Kidney (tissue), 14 donors: Measurements from ENCODE around the gene TRIP10. TPM values are rescaled to one million over a fixed set of nuclear protein-coding genes. Genes with fewer than 3 reads are reported as not detected.
A peak's percentile ranks its signal among the peaks of the same experiment; 100 is the strongest.

Experiments
- DNase-seq, 5 donors: peaks; one replicate each; pipeline ENCODE4 v3.0.0-alpha.2; 2013 to 2020
- FAIRE-seq: peaks from 2 replicates; lab custom pipeline; 2012; peaks lifted over from hg19 to GRCh38; lab: Jason Lieb, UNC
- H3K27ac ChIP-seq, 2 donors: one replicate each; pipeline ENCODE4 v1.7.0; 2013; ENCODE audit warnings: low read depth in 2 of 2, low read length in 2 of 2, inconsistent platforms in 1 of 2
- H3K27me3 ChIP-seq: one replicate; pipeline ENCODE4 v1.7.1; 2013; ENCODE audit warnings: low read length, inconsistent platforms; ENCODE audit not compliant: control insufficient read depth, insufficient read depth
- H3K36me3 ChIP-seq, 3 donors: one replicate each; pipeline versions ENCODE4 v1.7.0 to v1.7.1; 2013; ENCODE audit warnings: low read length in 3 of 3, control low read depth in 1 of 3, inconsistent platforms in 1 of 3; ENCODE audit not compliant: insufficient read depth in 3 of 3, control insufficient read depth in 2 of 3
- H3K4me1 ChIP-seq, 3 donors: one replicate each; pipeline versions ENCODE4 v1.7.0 to v1.7.1; 2013; ENCODE audit warnings: low read length in 3 of 3, inconsistent platforms in 1 of 3, low read depth in 1 of 3; ENCODE audit not compliant: control insufficient read depth in 2 of 3, insufficient read depth in 2 of 3
- H3K4me3 ChIP-seq, 3 donors: one replicate each; pipeline versions ENCODE4 v1.7.0 to v1.8.1; 2013; ENCODE audit warnings: low read length in 3 of 3, control low read depth in 1 of 3, inconsistent platforms in 1 of 3
- H3K9ac ChIP-seq, 3 donors: one replicate each; pipeline versions ENCODE4 v1.7.0 to v1.7.1; 2013; ENCODE audit warnings: low read length in 3 of 3, control low read depth in 1 of 3, inconsistent platforms in 1 of 3
- H3K9me3 ChIP-seq, 3 donors: one replicate each; pipeline versions ENCODE4 v1.7.0 to v1.7.1; 2013; ENCODE audit warnings: low read length in 3 of 3, control low read depth in 1 of 3, inconsistent platforms in 1 of 3; ENCODE audit not compliant: control insufficient read depth in 2 of 3, insufficient read depth in 1 of 3
- CTCF ChIP-seq: IDR thresholded peaks from 3 replicates; pipeline ENCODE4 v1.5.1; 2012; ENCODE audit warnings: mild to moderate bottlenecking, moderate library complexity, borderline replicate concordance; ENCODE audit not compliant: insufficient read depth; ENCODE audit errors: extremely low read depth
- intact Hi-C: fragments of 100-400 bp; cut with DNase I; formaldehyde crosslinking; loops from one replicate; pipeline ENCODE4 v1.11.1; 2022
- polyA plus RNA-seq: library from polyadenylated mRNA; stranded (reverse); fragments of 350-450 nt; fragmentation: Illumina TruSeq; extraction: RNeasy Lipid Tissue Mini Kit (QIAGEN cat#74804); gene quantifications from one replicate; pipeline ENCODE4 v1.2.3, GENCODE V29; 2014; ENCODE audit warnings: low read depth, low replicate concordance; ENCODE audit not compliant: insufficient read depth
- total RNA-seq: library from RNA; stranded (reverse); fragmentation: NEBNext Ultra II Directional; extraction: Animal tissue kit (Norgen Biotek cat#: 25700); gene quantifications from one replicate; pipeline ENCODE4 v1.2.1, GENCODE V29; 2021
- donor health status: control.
- donor health status: control.
- donor health status: control.
- donor health status: control.
- donor health status: control.
- donor health status: DM: yes; HTN: yes; CAD: no.
- donor health status: Normal renal cell carcinoma (clear cell type).

The TRIP10 gene
- total and polyA plus RNA-seq, 2 donors from 2014 or later, result 57.5 to 92.9 TPM

DNA sequence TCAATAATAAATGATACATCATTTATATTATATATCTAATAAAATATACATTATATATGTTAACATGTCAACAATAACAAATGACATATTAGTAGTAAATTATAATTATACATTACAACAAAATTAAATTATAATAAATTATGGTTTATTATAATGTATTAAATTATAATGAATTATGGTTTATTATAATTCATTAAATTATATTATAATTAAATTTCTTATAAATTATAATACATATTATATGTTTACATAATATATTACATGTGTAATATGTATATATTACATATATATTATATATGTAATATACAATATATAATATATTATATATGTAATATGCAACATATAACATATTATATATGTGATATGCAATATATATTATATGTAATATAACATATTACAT lies 39.5 kb upstream of the TRIP10 start:
- Histone ChIP-seq H3K27ac (no peak overlapping the region), H3K9me3 (no peaks in the 10 kb centered on the region), H3K4me3 (no peak overlapping the region), H3K4me1 (no peaks in the 10 kb centered on the region), H3K27me3 (no peaks in the 10 kb centered on the region), H3K36me3 (no peaks in the 10 kb centered on the region), H3K9ac (no peak overlapping the region)
- no peak for DNase-seq
- intact Hi-C loops, result no loop called here
- no peak for FAIRE-seq
- TF ChIP-seq CTCF, result no peak

- H3K9me3 ChIP-seq, result no peaks in the 10 kb centered on the region
- DNase-seq (peak in 1 of 5 donors; percentile 14), FAIRE-seq (no peak)
- no peaks in the 10 kb centered on the region for H3K27me3 ChIP-seq
- H3K4me1 ChIP-seq, result no peaks in the 10 kb centered on the region
- H3K27ac ChIP-seq, result no peak overlapping the region
- no peak overlapping the region for H3K9ac ChIP-seq
- H3K4me3 ChIP-seq, result no peak overlapping the region
- intact Hi-C loops, result no loop called here
- H3K36me3 ChIP-seq, result no peaks in the 10 kb centered on the region
- no peak for TF ChIP-seq CTCF
Measured at GRCh38 chr19:6700586-6701316, 38.7 kb upstream of the TRIP10 start.

- TF ChIP-seq CTCF, result no peak
- no peak overlapping the region for H3K9ac ChIP-seq
- DNase-seq (peak in 2 of 5 donors; percentile 32 to 41), FAIRE-seq (no peak)
- no peaks in the 10 kb centered on the region for H3K36me3 ChIP-seq
- H3K27ac ChIP-seq, result no peak overlapping the region
- intact Hi-C loops, result no loop called here
- no peaks in the 10 kb centered on the region for H3K9me3 ChIP-seq
- H3K27me3 ChIP-seq, result peaks cover 11% of the 10 kb centered on the region
- H3K4me3 ChIP-seq, result no peak overlapping the region
- H3K4me1 ChIP-seq, result no peaks in the 10 kb centered on the region
Measured at GRCh38 chr19:6705931-6706632, 33.4 kb upstream of the TRIP10 start.
